SK-N-MC (cell line): ENCODE results near the gene KLHL14.

ENCODE experiments used
- DNase-seq: peaks from one replicate; pipeline ENCODE4 v3.0.0-alpha.2; 2011; ENCODE audit warnings: low read depth, low spot score
- H3K27ac ChIP-seq: fragments of 200-600 bp; sonication (generic); 2 replicates; pipeline ENCODE4 v1.5.1; 2016; ENCODE audit warnings: mixed run types
- H3K36me3 ChIP-seq: fragments of 200-600 bp; sonication (generic); 2 replicates; pipeline ENCODE4 v1.6.1; 2017; ENCODE audit warnings: antibody characterized with exemption, low read length, mixed read lengths; ENCODE audit not compliant: insufficient read depth
- H3K4me3 ChIP-seq: fragments of 200-600 bp; sonication (generic); 2 replicates; pipeline ENCODE4 v1.5.1; 2016
- H3K9ac ChIP-seq: fragments of 200-600 bp; sonication (generic); 2 replicates; pipeline ENCODE4 v1.8.0; 2017; ENCODE audit warnings: mixed run types, mixed read lengths; ENCODE audit not compliant: insufficient read length
- H3K9me3 ChIP-seq: fragments of 200-600 bp; sonication (generic); 2 replicates; pipeline ENCODE4 v1.6.1; 2017; ENCODE audit warnings: low read depth, mild to moderate bottlenecking, antibody characterized with exemption, low read length, moderate library complexity, mixed read lengths
- EZH2 ChIP-seq: fragments of 200-600 bp; sonication (generic); IDR thresholded peaks from one replicate; pipeline ENCODE4 v1.6.1; 2017; ENCODE audit warnings: antibody characterized with exemption
- FOXP2 ChIP-seq: optimal IDR thresholded peaks from 2 replicates; pipeline ENCODE3; 2011; ENCODE audit warnings: mild to moderate bottlenecking, moderate library complexity; ENCODE audit not compliant: insufficient read depth; ENCODE audit errors: extremely low read length, control extremely low read depth
- POLR2AphosphoS5 ChIP-seq: IDR thresholded peaks from 2 replicates; pipeline ENCODE4 v1.6.1; 2012; ENCODE audit warnings: mild to moderate bottlenecking, low read depth, low read length, borderline replicate concordance

The KLHL14 gene

GRCh38 chr18:32714571-32715148 lies 58.2 kb downstream of the KLHL14 start:
- H3K36me3 ChIP-seq: no peaks in the 10 kb centered on the region
- H3K9ac ChIP-seq: peak overlapping the region; percentile 5
- H3K27ac ChIP-seq: peak overlapping the region; percentile 79
- no peaks in the 10 kb centered on the region for H3K9me3 ChIP-seq
- peak overlapping the region; percentile 62 for H3K4me3 ChIP-seq
- peak; percentile 52 for DNase-seq
- TF ChIP-seq FOXP2 (no peak), POLR2AphosphoS5 (no peak), EZH2 (no peak)

- H3K4me3 ChIP-seq: no peak overlapping the region
- no peak overlapping the region for H3K27ac ChIP-seq
- no peak overlapping the region for H3K9ac ChIP-seq
- no peaks in the 10 kb centered on the region for H3K9me3 ChIP-seq
- TF ChIP-seq EZH2: no peak
- no peak for TF ChIP-seq POLR2AphosphoS5
- TF ChIP-seq FOXP2: no peak
- DNase-seq: no peak
- no peaks in the 10 kb centered on the region for H3K36me3 ChIP-seq
These were observed 60.0 kb downstream of the KLHL14 start for GRCh38 chr18:32712860-32713259.

GRCh38 chr18:32711862-32712261 lies 61.0 kb downstream of the KLHL14 start:
- no peaks in the 10 kb centered on the region for H3K9me3 ChIP-seq
- no peak for DNase-seq
- H3K27ac ChIP-seq: no peak overlapping the region
- no peaks in the 10 kb centered on the region for H3K36me3 ChIP-seq
- no peak overlapping the region for H3K4me3 ChIP-seq
- no peak overlapping the region for H3K9ac ChIP-seq
- TF ChIP-seq EZH2 (no peak), FOXP2 (no peak), POLR2AphosphoS5 (no peak)

- Histone ChIP-seq H3K9ac (no peak overlapping the region), H3K4me3 (no peak overlapping the region), H3K9me3 (no peaks in the 10 kb centered on the region), H3K27ac (no peak overlapping the region), H3K36me3 (no peaks in the 10 kb centered on the region)
- TF ChIP-seq FOXP2 (no peak), POLR2AphosphoS5 (no peak), EZH2 (no peak)
- DNase-seq: no peak
These were observed 65.2 kb downstream of the KLHL14 start for GRCh38 chr18:32707586-32707985.

GRCh38 chr18:32707147-32707546 lies 65.7 kb downstream of the KLHL14 start:
- no peak for TF ChIP-seq FOXP2
- no peak for TF ChIP-seq POLR2AphosphoS5
- TF ChIP-seq EZH2: no peak
- H3K4me3 ChIP-seq: no peak overlapping the region
- H3K9ac ChIP-seq: no peak overlapping the region
- H3K27ac ChIP-seq: no peak overlapping the region
- no peaks in the 10 kb centered on the region for H3K36me3 ChIP-seq
- DNase-seq: no peak
- H3K9me3 ChIP-seq: no peaks in the 10 kb centered on the region

GRCh38 chr18:32701313-32701712 lies 71.5 kb downstream of the KLHL14 start:
- H3K4me3 ChIP-seq: no peak overlapping the region
- no peaks in the 10 kb centered on the region for H3K36me3 ChIP-seq
- no peak for DNase-seq
- no peak overlapping the region for H3K9ac ChIP-seq
- no peaks in the 10 kb centered on the region for H3K9me3 ChIP-seq
- TF ChIP-seq EZH2: no peak
- no peak for TF ChIP-seq FOXP2
- TF ChIP-seq POLR2AphosphoS5: no peak
- H3K27ac ChIP-seq: no peak overlapping the region

GRCh38 chr18:32698153-32698552 lies 74.7 kb downstream of the KLHL14 start:
- no peak overlapping the region for H3K9ac ChIP-seq
- no peak for TF ChIP-seq EZH2
- TF ChIP-seq FOXP2: no peak
- no peak for TF ChIP-seq POLR2AphosphoS5
- DNase-seq: no peak
- no peak overlapping the region for H3K4me3 ChIP-seq
- no peaks in the 10 kb centered on the region for H3K36me3 ChIP-seq
- no peak overlapping the region for H3K27ac ChIP-seq
- no peaks in the 10 kb centered on the region for H3K9me3 ChIP-seq

GRCh38 chr18:32696376-32696775 lies 76.4 kb downstream of the KLHL14 start:
- no peak overlapping the region for H3K9ac ChIP-seq
- TF ChIP-seq EZH2: no peak
- no peak for TF ChIP-seq FOXP2
- TF ChIP-seq POLR2AphosphoS5: no peak
- H3K36me3 ChIP-seq: no peaks in the 10 kb centered on the region
- no peak for DNase-seq
- H3K4me3 ChIP-seq: no peak overlapping the region
- no peak overlapping the region for H3K27ac ChIP-seq
- H3K9me3 ChIP-seq: no peaks in the 10 kb centered on the region

GRCh38 chr18:32695534-32695933 lies 77.3 kb downstream of the KLHL14 start:
- no peak overlapping the region for H3K27ac ChIP-seq
- no peak for DNase-seq
- H3K9me3 ChIP-seq: no peaks in the 10 kb centered on the region
- no peak overlapping the region for H3K9ac ChIP-seq
- H3K4me3 ChIP-seq: no peak overlapping the region
- no peaks in the 10 kb centered on the region for H3K36me3 ChIP-seq
- TF ChIP-seq EZH2 (no peak), FOXP2 (no peak), POLR2AphosphoS5 (no peak)
